SK-N-SH treated with all-trans-retinoic acid at 6 μM for 48 hours (cell line): ENCODE measurements around the gene MAB21L4.

Experiments
- ATAC-seq: fragments of 200-7000 bp; cut with Tn5 transposase; 3 replicates; pipeline ENCODE4 v1.9.1; 2020; ENCODE audit warnings: mild to moderate bottlenecking, moderate library complexity
- ARNTL ChIP-seq: fragments of 450-650 bp; formaldehyde crosslinking; IDR thresholded peaks from 2 replicates; pipeline ENCODE4 v1.5.0; 2020; ENCODE audit warnings: low read depth, mild to moderate bottlenecking, moderate library complexity, borderline replicate concordance
- BACH2 ChIP-seq: fragments of 250-450 bp; sonication (Bioruptor Pico); IDR thresholded peaks from 2 replicates; pipeline ENCODE4 v1.9.0; 2021; ENCODE audit warnings: mild to moderate bottlenecking, borderline replicate concordance
- CREB5 ChIP-seq: fragments of 250-450 bp; sonication (Bioruptor Pico); IDR thresholded peaks from 2 replicates; pipeline ENCODE4 v1.5.1; 2020; ENCODE audit warnings: low read depth, mild to moderate bottlenecking, moderate library complexity
- CSRNP3 ChIP-seq: fragments of 250-450 bp; sonication (Bioruptor Pico); IDR thresholded peaks from 2 replicates; pipeline ENCODE4 v1.5.1; 2021; ENCODE audit warnings: mild to moderate bottlenecking, moderate library complexity
- ESRRG ChIP-seq: fragments of 250-450 bp; sonication (Bioruptor Pico); IDR thresholded peaks from 2 replicates; pipeline ENCODE4 v1.6.1; 2021; ENCODE audit warnings: mild to moderate bottlenecking
- GLIS3 ChIP-seq: fragments of 250-450 bp; sonication (Bioruptor Pico); IDR thresholded peaks from 2 replicates; pipeline ENCODE4 v1.5.0; 2020; ENCODE audit warnings: mild to moderate bottlenecking, moderate library complexity
- ISL1 ChIP-seq: fragments of 250-450 bp; sonication (Bioruptor Pico); IDR thresholded peaks from 2 replicates; pipeline ENCODE4 v2.1.2; 2022; ENCODE audit warnings: mild to moderate bottlenecking, moderate library complexity
- OSR1 ChIP-seq: fragments of 250-450 bp; sonication (Bioruptor Pico); IDR thresholded peaks from 2 replicates; pipeline ENCODE4 v1.8.0; 2022; ENCODE audit warnings: moderate library complexity, mild to moderate bottlenecking, inconsistent platforms
- POU6F1 ChIP-seq: fragments of 250-450 bp; sonication (Bioruptor Pico); IDR thresholded peaks from 2 replicates; pipeline ENCODE4 v1.8.0; 2021; ENCODE audit warnings: low read depth, mild to moderate bottlenecking, moderate library complexity, borderline replicate concordance
- PPARA ChIP-seq: fragments of 250-450 bp; sonication (Bioruptor Pico); IDR thresholded peaks from 2 replicates; pipeline ENCODE4 v1.5.0; 2020; ENCODE audit warnings: mild to moderate bottlenecking, borderline replicate concordance
- RARB ChIP-seq: fragments of 250-450 bp; sonication (Bioruptor Pico); IDR thresholded peaks from 2 replicates; pipeline ENCODE4 v1.8.0; 2021; ENCODE audit warnings: mild to moderate bottlenecking, moderate library complexity
- SNAI2 ChIP-seq: fragments of 250-450 bp; sonication (Bioruptor Pico); IDR thresholded peaks from 2 replicates; pipeline ENCODE4 v1.5.0; 2020; ENCODE audit warnings: mild to moderate bottlenecking, moderate library complexity
- TCF4 ChIP-seq: fragments of 250-450 bp; sonication (Bioruptor Pico); IDR thresholded peaks from 2 replicates; pipeline ENCODE4 v1.8.0; 2021; ENCODE audit warnings: mild to moderate bottlenecking, moderate library complexity, borderline replicate concordance
- TOX ChIP-seq: fragments of 250-450 bp; sonication (Bioruptor Pico); IDR thresholded peaks from 2 replicates; pipeline ENCODE4 v1.8.0; 2021; ENCODE audit warnings: mild to moderate bottlenecking, moderate library complexity, borderline replicate concordance
- TSHZ2 ChIP-seq: fragments of 250-450 bp; sonication (Bioruptor Pico); IDR thresholded peaks from 2 replicates; pipeline ENCODE4 v1.5.0; 2020; ENCODE audit warnings: mild to moderate bottlenecking, moderate library complexity
- ZC3H10 ChIP-seq: fragments of 250-450 bp; sonication (Bioruptor Pico); IDR thresholded peaks from 2 replicates; pipeline ENCODE4 v1.5.1; 2021; ENCODE audit warnings: mild to moderate bottlenecking, moderate library complexity
- ZFP3 ChIP-seq: fragments of 250-450 bp; sonication (Bioruptor Pico); IDR thresholded peaks from 2 replicates; pipeline ENCODE4 v1.5.0; 2020; ENCODE audit warnings: mild to moderate bottlenecking, moderate library complexity
- ZFP30 ChIP-seq: fragments of 450-650 bp; formaldehyde crosslinking; IDR thresholded peaks from 2 replicates; pipeline ENCODE4 v1.5.0; 2022; ENCODE audit warnings: mild to moderate bottlenecking, moderate library complexity
- ZNF565 ChIP-seq: fragments of 450-650 bp; formaldehyde crosslinking; conservative IDR thresholded peaks from 2 replicates; pipeline ENCODE4 v1.5.0; 2020; ENCODE audit warnings: low read depth, mild to moderate bottlenecking, moderate library complexity
- ZNF70 ChIP-seq: fragments of 450-650 bp; formaldehyde crosslinking; IDR thresholded peaks from 2 replicates; pipeline ENCODE4 v1.5.0; 2020; ENCODE audit warnings: mild to moderate bottlenecking, moderate library complexity
- ZNF8 ChIP-seq: fragments of 450-650 bp; formaldehyde crosslinking; IDR thresholded peaks from 2 replicates; pipeline ENCODE4 v1.5.0; 2020; ENCODE audit warnings: mild to moderate bottlenecking, moderate library complexity

MAB21L4 gene

GRCh38 chr2:240895656-240896388 lies at the start of gene MAB21L4:
MAB21L4 (minus strand) TSS chr2:240896156; CDS start chr2:240895997, 159 bp downstream.
- no peak for ATAC-seq
- TF ChIP-seq ZFP30 (CRISPR knock-in tag) (no peak), ZFP3 (CRISPR knock-in tag) (no peak), CSRNP3 (CRISPR knock-in tag) (no peak), PPARA (no peak), SNAI2 (CRISPR knock-in tag) (no peak), ZNF565 (no peak), OSR1 (CRISPR knock-in tag) (no peak), ZC3H10 (CRISPR knock-in tag) (no peak), CREB5 (CRISPR knock-in tag) (no peak), RARB (CRISPR knock-in tag) (no peak), TOX (no peak)

- ATAC-seq: no peak
- TF ChIP-seq TOX (no peak), ZNF8 (no peak), OSR1 (CRISPR knock-in tag) (no peak), TCF4 (no peak), RARB (CRISPR knock-in tag) (no peak), BACH2 (no peak), ARNTL (CRISPR knock-in tag) (no peak), CREB5 (CRISPR knock-in tag) (no peak), ISL1 (CRISPR knock-in tag) (no peak), ESRRG (CRISPR knock-in tag) (no peak), ZC3H10 (CRISPR knock-in tag) (no peak), CSRNP3 (CRISPR knock-in tag) (no peak), ZNF70 (CRISPR knock-in tag) (no peak), POU6F1 (CRISPR knock-in tag) (no peak)
Observed at GRCh38 chr2:240936106-240936505, 40.1 kb upstream of the MAB21L4 start.

- ATAC-seq: no peak
- TF ChIP-seq ESRRG (CRISPR knock-in tag) (no peak), PPARA (no peak), ZC3H10 (CRISPR knock-in tag) (no peak), CREB5 (CRISPR knock-in tag) (no peak), GLIS3 (CRISPR knock-in tag) (no peak), TSHZ2 (CRISPR knock-in tag) (no peak), ZFP30 (CRISPR knock-in tag) (no peak), CSRNP3 (CRISPR knock-in tag) (no peak), OSR1 (CRISPR knock-in tag) (no peak)
Observed at GRCh38 chr2:240935103-240935876, 39.3 kb upstream of the MAB21L4 start.
